ENCODE data around the gene NCAPD2. TPM values are rescaled to one million over a fixed set of nuclear protein-coding genes. Genes with fewer than 3 reads are reported as not detected.

The NCAPD2 gene
- polyA plus RNA-seq, 3 donors = 6.2 to 15.0 (median 8.3) TPM

DNA sequence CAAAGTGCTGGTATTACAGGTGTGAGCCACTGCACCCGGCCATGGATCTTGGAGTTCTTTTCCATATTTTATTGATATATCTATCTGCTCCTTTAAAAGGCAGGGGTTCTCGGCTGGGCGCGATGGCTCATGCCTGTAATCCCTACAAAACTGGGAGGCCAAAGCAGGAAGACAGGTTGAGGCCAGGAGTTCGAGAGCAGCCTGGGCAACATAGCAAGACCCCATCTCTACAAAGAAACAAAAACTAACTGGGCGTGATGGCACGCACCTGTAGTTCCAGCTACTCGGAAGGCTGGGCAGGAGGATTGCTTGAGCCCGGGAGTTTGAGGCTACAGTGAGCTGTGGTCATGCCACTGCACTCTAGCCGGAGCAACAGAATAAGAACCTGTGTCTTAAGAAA lies 28.3 kb downstream of the NCAPD2 start:
- H3K4me2 ChIP-seq (replicated peaks; ENCODE audit: extremely low read depth, low read length, poor library complexity, severe bottlenecking) = no peak overlapping the region
- no peaks in the 10 kb centered on the region for H3K4me1 Mint-ChIP-seq
- intact Hi-C loops (cut with micrococcal nuclease) = no loop called here
- no peak overlapping the region for H3K4me3 ChIP-seq (replicated peaks in 1 of 3; ENCODE audit: low read depth in 2 of 3, low read length in 3 of 3)
- peak overlapping the region in 1 of 7 donors; percentile 66 for H3K27ac Mint-ChIP-seq
- no peaks in the 10 kb centered on the region for H3K79me2 ChIP-seq (ENCODE audit: insufficient read depth, low read length)
- no peak overlapping the region for H3K27ac ChIP-seq (ENCODE audit: low read depth in 1 of 2, low read length in 2 of 2)
- no CpG with 5 or more reads among the region's 10 CpGs for WGBS (ENCODE audit: insufficient coverage)
- H3K9me3 Mint-ChIP-seq = no peaks in the 10 kb centered on the region
- H2AFZ ChIP-seq (ENCODE audit: insufficient read depth, low read depth, low read length, poor library complexity, severe bottlenecking) = no peak overlapping the region
- H3K36me3 ChIP-seq (replicated peaks in 1 of 2; ENCODE audit: control insufficient read depth in 1 of 2, insufficient read depth in 2 of 2, low read length in 2 of 2) = peaks cover 91 to 99% of the 10 kb centered on the region in 2 donors
- H3K9ac ChIP-seq (ENCODE audit: insufficient read depth, low read length, poor library complexity, severe bottlenecking) = no peak overlapping the region
- TF ChIP-seq, protein P1, sequence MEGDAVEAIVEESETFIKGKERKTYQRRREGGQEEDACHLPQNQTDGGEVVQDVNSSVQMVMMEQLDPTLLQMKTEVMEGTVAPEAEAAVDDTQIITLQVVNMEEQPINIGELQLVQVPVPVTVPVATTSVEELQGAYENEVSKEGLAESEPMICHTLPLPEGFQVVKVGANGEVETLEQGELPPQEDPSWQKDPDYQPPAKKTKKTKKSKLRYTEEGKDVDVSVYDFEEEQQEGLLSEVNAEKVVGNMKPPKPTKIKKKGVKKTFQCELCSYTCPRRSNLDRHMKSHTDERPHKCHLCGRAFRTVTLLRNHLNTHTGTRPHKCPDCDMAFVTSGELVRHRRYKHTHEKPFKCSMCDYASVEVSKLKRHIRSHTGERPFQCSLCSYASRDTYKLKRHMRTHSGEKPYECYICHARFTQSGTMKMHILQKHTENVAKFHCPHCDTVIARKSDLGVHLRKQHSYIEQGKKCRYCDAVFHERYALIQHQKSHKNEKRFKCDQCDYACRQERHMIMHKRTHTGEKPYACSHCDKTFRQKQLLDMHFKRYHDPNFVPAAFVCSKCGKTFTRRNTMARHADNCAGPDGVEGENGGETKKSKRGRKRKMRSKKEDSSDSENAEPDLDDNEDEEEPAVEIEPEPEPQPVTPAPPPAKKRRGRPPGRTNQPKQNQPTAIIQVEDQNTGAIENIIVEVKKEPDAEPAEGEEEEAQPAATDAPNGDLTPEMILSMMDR (IDR thresholded peaks at IDR 0.05) = no peak
- H3K4me3 Mint-ChIP-seq = no peak overlapping the region
- H3K9me3 ChIP-seq (replicated peaks in 1 of 2; ENCODE audit: control insufficient read depth in 1 of 2, insufficient read depth in 1 of 2, low read length in 2 of 2) = no peaks in the 10 kb centered on the region
- DNase-seq = no peak
- no peaks in the 10 kb centered on the region for H3K4me1 ChIP-seq (ENCODE audit: control insufficient read depth in 1 of 2, insufficient read depth in 2 of 2, low read length in 2 of 2)
- peaks cover 81 to 93% of the 10 kb centered on the region in 2 donors for H3K36me3 Mint-ChIP-seq
- no peaks in the 10 kb centered on the region for H3K27me3 ChIP-seq (ENCODE audit: control insufficient read depth in 2 of 2, insufficient read depth in 2 of 2, low read length in 2 of 2)
- no peaks in the 10 kb centered on the region for H4K20me1 ChIP-seq (ENCODE audit: insufficient read depth, low read length)
- no peaks in the 10 kb centered on the region for H3K27me3 Mint-ChIP-seq (ENCODE audit: low read depth in 3 of 3)

DNA sequence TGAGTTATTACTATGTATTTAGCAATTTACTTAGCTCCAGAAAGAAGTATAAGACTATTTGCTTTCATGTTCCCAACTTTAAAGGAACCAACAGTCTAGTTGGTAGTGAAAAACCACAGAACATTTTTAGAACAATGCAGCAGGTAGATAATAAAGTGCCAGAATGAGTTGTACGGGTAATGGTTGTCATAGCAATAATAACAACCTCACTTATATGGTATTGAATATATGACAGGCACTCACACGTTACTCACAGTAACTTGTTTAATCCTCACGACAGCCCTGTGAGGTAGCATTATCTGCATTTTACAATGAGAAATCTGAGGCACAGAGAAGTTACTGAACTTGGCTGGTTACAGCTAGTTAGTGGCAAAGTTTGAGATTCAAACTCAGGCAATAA lies 29.8 kb downstream of the NCAPD2 start:
- no peak for DNase-seq
- Histone ChIP-seq H3K4me2 (replicated peaks; ENCODE audit: extremely low read depth, low read length, poor library complexity, severe bottlenecking) (no peak overlapping the region), H3K9me3 (replicated peaks in 1 of 2; ENCODE audit: control insufficient read depth in 1 of 2, insufficient read depth in 1 of 2, low read length in 2 of 2) (no peaks in the 10 kb centered on the region), H3K4me1 (ENCODE audit: control insufficient read depth in 1 of 2, insufficient read depth in 2 of 2, low read length in 2 of 2) (no peaks in the 10 kb centered on the region), H3K9ac (ENCODE audit: insufficient read depth, low read length, poor library complexity, severe bottlenecking) (no peak overlapping the region), H3K27ac (ENCODE audit: low read depth in 1 of 2, low read length in 2 of 2) (peak overlapping the region in 1 of 2 donors; percentile 1), H3K4me3 (replicated peaks in 1 of 3; ENCODE audit: low read depth in 2 of 3, low read length in 3 of 3) (no peak overlapping the region), H3K79me2 (ENCODE audit: insufficient read depth, low read length) (no peaks in the 10 kb centered on the region), H2AFZ (ENCODE audit: insufficient read depth, low read depth, low read length, poor library complexity, severe bottlenecking) (no peak overlapping the region), H3K27me3 (ENCODE audit: control insufficient read depth in 2 of 2, insufficient read depth in 2 of 2, low read length in 2 of 2) (no peaks in the 10 kb centered on the region), H4K20me1 (ENCODE audit: insufficient read depth, low read length) (no peaks in the 10 kb centered on the region), H3K36me3 (replicated peaks in 1 of 2; ENCODE audit: control insufficient read depth in 1 of 2, insufficient read depth in 2 of 2, low read length in 2 of 2) (peaks cover 94 to 99% of the 10 kb centered on the region in 2 donors)
- H3K27me3 Mint-ChIP-seq (ENCODE audit: low read depth in 3 of 3) = no peaks in the 10 kb centered on the region
- WGBS (ENCODE audit: insufficient coverage) = no CpG with 5 or more reads among the region's 3 CpGs
- TF ChIP-seq, protein P1 (IDR thresholded peaks at IDR 0.05) = no peak
- intact Hi-C loops (cut with micrococcal nuclease) = no loop called here
- no peaks in the 10 kb centered on the region for H3K4me1 Mint-ChIP-seq
- no peaks in the 10 kb centered on the region for H3K9me3 Mint-ChIP-seq
- peaks cover 88 to 94% of the 10 kb centered on the region in 2 donors for H3K36me3 Mint-ChIP-seq
- peak overlapping the region in 1 of 7 donors; percentile 2 for H3K27ac Mint-ChIP-seq
- no peak overlapping the region for H3K4me3 Mint-ChIP-seq

Measured in CD14-positive monocyte (primary cell).